ENCODE results near the gene CAPRIN1.

The CAPRIN1 gene

DNA sequence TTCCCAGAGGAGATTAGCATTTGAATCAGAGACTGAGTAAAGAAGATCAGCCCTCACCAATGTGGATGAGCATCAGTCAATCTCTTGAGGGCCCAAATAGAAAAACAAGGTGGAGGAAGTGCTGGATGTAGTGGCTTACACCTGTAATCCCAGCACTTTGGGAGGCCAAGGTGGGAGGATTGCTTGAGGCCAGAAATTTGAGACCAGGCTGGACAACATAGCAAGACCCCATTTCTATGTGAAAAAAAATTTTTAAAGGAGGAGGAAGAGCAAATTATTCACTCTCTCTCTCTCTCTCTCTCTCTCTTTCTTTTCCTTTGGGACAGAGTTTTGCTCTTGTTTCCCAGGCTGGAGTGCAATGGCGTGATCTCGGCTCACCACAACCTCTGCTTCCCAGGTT lies 18.1 kb upstream of the CAPRIN1 start:
- TF ChIP-seq, protein P1, sequence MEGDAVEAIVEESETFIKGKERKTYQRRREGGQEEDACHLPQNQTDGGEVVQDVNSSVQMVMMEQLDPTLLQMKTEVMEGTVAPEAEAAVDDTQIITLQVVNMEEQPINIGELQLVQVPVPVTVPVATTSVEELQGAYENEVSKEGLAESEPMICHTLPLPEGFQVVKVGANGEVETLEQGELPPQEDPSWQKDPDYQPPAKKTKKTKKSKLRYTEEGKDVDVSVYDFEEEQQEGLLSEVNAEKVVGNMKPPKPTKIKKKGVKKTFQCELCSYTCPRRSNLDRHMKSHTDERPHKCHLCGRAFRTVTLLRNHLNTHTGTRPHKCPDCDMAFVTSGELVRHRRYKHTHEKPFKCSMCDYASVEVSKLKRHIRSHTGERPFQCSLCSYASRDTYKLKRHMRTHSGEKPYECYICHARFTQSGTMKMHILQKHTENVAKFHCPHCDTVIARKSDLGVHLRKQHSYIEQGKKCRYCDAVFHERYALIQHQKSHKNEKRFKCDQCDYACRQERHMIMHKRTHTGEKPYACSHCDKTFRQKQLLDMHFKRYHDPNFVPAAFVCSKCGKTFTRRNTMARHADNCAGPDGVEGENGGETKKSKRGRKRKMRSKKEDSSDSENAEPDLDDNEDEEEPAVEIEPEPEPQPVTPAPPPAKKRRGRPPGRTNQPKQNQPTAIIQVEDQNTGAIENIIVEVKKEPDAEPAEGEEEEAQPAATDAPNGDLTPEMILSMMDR (conservative IDR thresholded peaks at IDR 0.05; ENCODE audit: low read length) = no peak
- no peak for DNase-seq (ENCODE audit: low read depth)
- no peak overlapping the region for H3K4me3 ChIP-seq (ENCODE audit: low read length)

DNA sequence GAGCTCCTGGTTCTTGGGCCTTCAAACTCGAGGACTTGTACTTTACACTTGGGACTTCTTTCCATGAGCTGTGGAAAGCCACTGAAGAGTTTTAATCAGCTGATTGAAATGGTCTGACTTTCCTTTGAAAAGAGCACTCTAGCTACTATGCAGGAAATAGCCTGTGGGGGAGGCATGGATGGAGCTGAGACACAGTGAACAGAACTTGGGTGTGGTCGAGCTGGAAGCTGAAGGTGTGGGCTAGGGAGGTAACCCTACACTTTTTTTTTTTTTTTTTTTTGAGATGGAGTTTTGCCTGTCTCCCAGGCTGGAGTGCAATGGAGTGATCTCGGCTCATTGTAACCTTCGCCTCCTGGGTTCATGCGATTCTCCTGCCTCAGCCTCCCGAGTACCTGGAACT lies 17.5 kb upstream of the CAPRIN1 start:
- TF ChIP-seq, protein P1 (conservative IDR thresholded peaks at IDR 0.05; ENCODE audit: low read length) = no peak
- no peak for DNase-seq (ENCODE audit: low read depth)
- H3K4me3 ChIP-seq (ENCODE audit: low read length) = no peak overlapping the region

DNA sequence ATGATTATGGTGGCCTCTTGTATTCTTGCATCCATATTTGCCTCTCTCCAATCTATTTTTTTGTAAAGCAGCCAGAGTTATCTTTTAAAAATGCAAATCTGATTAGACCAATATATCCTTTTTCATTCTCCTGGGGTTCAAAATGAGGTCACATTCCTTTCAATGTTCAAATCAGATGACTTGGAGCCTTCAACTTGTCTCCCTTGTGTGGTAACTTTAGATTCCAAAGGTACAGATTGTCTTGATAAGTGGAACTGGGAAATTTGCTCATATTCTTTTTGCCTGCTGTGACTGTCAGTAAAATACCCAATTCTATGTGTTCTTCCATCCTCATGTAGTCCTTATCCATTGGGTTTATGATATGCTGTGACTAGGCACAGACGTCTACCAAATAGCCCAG lies 15.1 kb upstream of the CAPRIN1 start:
- TF ChIP-seq, protein P1 (conservative IDR thresholded peaks at IDR 0.05; ENCODE audit: low read length) = no peak
- H3K4me3 ChIP-seq (ENCODE audit: low read length) = no peak overlapping the region
- DNase-seq (ENCODE audit: low read depth) = no peak

DNA sequence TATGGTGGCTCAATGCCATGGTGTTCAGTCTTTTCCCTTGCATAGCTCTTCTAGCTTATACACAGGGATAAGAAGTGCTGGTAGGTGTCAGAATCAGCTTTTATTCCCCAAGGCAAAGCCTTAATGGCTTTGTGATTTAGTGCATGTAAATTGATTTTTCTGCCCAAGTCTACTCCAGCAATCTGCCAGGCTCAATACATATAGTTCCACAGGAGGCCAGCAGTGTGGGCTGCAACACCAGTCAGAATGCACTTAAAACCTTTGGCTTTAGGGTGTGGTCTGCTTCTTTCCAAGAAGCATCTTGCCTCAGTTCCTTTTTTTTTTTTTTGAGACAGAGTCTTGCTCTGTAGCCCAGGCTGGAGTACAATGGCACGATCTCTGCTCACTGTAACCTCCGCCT lies 14.5 kb upstream of the CAPRIN1 start:
- no peak overlapping the region for H3K4me3 ChIP-seq (ENCODE audit: low read length)
- DNase-seq (ENCODE audit: low read depth) = no peak
- TF ChIP-seq, protein P1 (conservative IDR thresholded peaks at IDR 0.05; ENCODE audit: low read length) = no peak

DNA sequence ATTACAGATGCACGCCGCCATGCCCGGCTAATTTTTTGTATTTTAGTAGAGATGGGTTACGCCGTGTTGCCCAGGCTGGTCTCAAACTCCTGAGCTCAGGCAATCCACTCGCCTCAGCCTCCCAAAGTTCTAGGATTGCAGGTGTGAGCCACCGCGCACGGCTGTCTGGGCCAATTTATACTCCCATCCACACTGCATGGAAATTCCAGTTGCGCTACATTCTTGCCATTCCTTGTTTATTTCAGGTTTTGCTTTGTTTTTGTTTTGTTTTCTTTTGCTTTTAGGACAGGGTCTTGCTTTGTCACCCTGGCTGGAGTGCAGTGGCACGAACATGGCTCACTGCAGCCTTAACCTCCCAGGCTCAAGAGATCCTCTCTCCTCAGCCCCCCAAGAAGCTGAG lies 11.0 kb upstream of the CAPRIN1 start:
- TF ChIP-seq, protein P1 (conservative IDR thresholded peaks at IDR 0.05; ENCODE audit: low read length) = no peak
- no peak for DNase-seq (ENCODE audit: low read depth)
- H3K4me3 ChIP-seq (ENCODE audit: low read length) = no peak overlapping the region

DNA sequence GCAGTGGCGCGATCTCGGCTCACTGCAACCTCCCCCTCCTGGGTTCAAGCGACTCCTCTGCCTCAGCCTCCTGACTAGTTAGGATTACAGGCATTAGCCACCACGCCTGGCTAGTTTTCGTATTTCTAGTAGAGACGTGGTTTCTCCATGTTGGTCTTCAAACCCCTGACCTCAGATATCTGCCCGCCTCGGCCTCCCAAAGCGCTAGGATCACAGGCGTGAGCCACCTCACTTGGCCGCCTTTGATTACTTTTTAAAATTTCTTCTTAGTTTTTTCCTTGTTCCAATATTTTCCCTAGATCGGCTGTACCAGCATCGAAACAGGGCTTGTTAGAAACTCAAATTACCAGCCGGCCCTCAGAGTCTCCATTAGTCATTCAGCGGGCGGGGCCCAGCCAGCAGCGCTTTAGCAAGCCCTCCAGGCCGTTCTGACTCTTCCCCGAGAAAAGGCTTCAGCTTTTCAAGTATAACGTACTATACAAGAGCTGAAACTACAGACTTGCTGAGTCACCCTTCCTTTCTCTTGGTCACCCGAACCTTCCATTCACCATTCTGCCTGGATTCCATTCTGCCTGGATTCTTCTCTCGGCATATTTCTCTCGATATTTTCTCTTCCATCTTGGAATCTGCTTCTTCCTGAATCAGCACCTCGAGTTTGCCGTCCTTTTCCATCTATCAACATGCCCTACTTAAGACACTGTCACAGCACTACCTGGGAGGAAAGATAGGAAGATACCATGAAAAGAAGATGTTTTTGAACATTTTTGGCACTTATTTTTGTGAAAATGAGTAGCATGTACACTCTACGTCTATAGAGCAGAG lies 6.7 kb upstream of the CAPRIN1 start:
- DNase-seq (ENCODE audit: low read depth) = peak; percentile 76
- TF ChIP-seq, protein P1 (conservative IDR thresholded peaks at IDR 0.05; ENCODE audit: low read length) = no peak
- H3K4me3 ChIP-seq (ENCODE audit: low read length) = no peak overlapping the region

DNA sequence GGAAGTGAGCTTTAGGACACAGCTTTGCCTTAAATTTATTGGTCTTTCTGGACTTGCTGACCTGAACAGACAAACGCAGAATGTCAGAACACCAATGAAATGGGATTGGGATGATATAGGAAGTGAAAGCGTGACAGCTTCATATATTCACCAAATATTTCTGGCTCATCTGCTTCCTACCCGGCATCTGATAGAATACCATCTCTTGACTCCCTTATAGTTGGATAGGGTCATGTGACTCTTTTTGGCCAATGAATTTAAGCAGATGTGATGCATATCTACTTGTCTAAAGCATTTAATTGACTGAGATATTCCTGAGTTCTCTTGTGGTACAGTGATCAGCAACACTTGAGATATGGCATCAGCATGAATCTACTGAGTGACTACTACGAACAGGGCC lies 2.5 kb upstream of the CAPRIN1 start:
- DNase-seq (ENCODE audit: low read depth) = no peak
- no peak overlapping the region for H3K4me3 ChIP-seq (ENCODE audit: low read length)
- TF ChIP-seq, protein P1 (conservative IDR thresholded peaks at IDR 0.05; ENCODE audit: low read length) = no peak

Measured in AG10803 (cell line).